ENCODE measurements around the gene BABAM2.
A peak's percentile ranks its signal among the peaks of the same experiment; 100 is the strongest.

BABAM2 gene

GRCh38 chr2:28291811-28292440 lies 401.4 kb downstream of the BABAM2 start:
- no peaks in the 10 kb centered on the region for H3K4me1 ChIP-seq

GRCh38 chr2:28292491-28292890 lies 402.0 kb downstream of the BABAM2 start:
- DNase-seq (ENCODE audit: low spot score in 2 of 2) = no peak
- no peaks in the 10 kb centered on the region for H3K27me3 ChIP-seq (ENCODE audit: low read depth)
- H3K9me3 ChIP-seq = no peaks in the 10 kb centered on the region
- in situ Hi-C loops (cut with MboI; ENCODE audit: low sequenced_read_pairs) = no loop called here
- no peaks in the 10 kb centered on the region for H3K36me3 ChIP-seq (replicated peaks)
- no peaks in the 10 kb centered on the region for H3K4me1 ChIP-seq
- no peak overlapping the region for H3K4me3 ChIP-seq

More at GRCh38 chr2:28291811-28292440, 401.4 kb downstream of the BABAM2 start:
- Histone ChIP-seq H3K9me3 (no peaks in the 10 kb centered on the region), H3K4me3 (no peak overlapping the region), H3K36me3 (replicated peaks) (no peaks in the 10 kb centered on the region), H3K27me3 (ENCODE audit: low read depth) (no peaks in the 10 kb centered on the region)
- no peak for DNase-seq (ENCODE audit: low spot score in 2 of 2)
- in situ Hi-C loops (cut with MboI; ENCODE audit: low sequenced_read_pairs) = no loop called here

GRCh38 chr2:28293416-28293815 lies 402.9 kb downstream of the BABAM2 start:
- DNase-seq (ENCODE audit: low spot score in 2 of 2) = no peak
- no peaks in the 10 kb centered on the region for H3K4me1 ChIP-seq
- H3K27me3 ChIP-seq (ENCODE audit: low read depth) = no peaks in the 10 kb centered on the region
- H3K36me3 ChIP-seq (replicated peaks) = no peaks in the 10 kb centered on the region
- in situ Hi-C loops (cut with MboI; ENCODE audit: low sequenced_read_pairs) = no loop called here
- H3K9me3 ChIP-seq = no peaks in the 10 kb centered on the region
- H3K4me3 ChIP-seq = no peak overlapping the region

- Histone ChIP-seq H3K36me3 (replicated peaks) (no peaks in the 10 kb centered on the region), H3K4me1 (no peaks in the 10 kb centered on the region), H3K4me3 (no peak overlapping the region), H3K9me3 (no peaks in the 10 kb centered on the region), H3K27me3 (ENCODE audit: low read depth) (no peaks in the 10 kb centered on the region)
- no peak for DNase-seq (ENCODE audit: low spot score in 2 of 2)
- in situ Hi-C loops (cut with MboI; ENCODE audit: low sequenced_read_pairs) = no loop called here
Observed at GRCh38 chr2:28294451-28294850, 403.9 kb downstream of the BABAM2 start.

- Histone ChIP-seq H3K4me3 (no peak overlapping the region), H3K36me3 (replicated peaks) (no peaks in the 10 kb centered on the region), H3K27me3 (ENCODE audit: low read depth) (no peaks in the 10 kb centered on the region), H3K9me3 (no peaks in the 10 kb centered on the region), H3K4me1 (no peaks in the 10 kb centered on the region)
- in situ Hi-C loops (cut with MboI; ENCODE audit: low sequenced_read_pairs) = no loop called here
- DNase-seq (ENCODE audit: low spot score in 2 of 2) = no peak
Observed at GRCh38 chr2:28296243-28296642, 405.7 kb downstream of the BABAM2 start.

GRCh38 chr2:28296904-28297303 lies 406.4 kb downstream of the BABAM2 start:
- no peaks in the 10 kb centered on the region for H3K9me3 ChIP-seq
- H3K4me3 ChIP-seq = no peak overlapping the region
- H3K4me1 ChIP-seq = no peaks in the 10 kb centered on the region
- no peak for DNase-seq (ENCODE audit: low spot score in 2 of 2)
- H3K27me3 ChIP-seq (ENCODE audit: low read depth) = no peaks in the 10 kb centered on the region
- in situ Hi-C loops (cut with MboI; ENCODE audit: low sequenced_read_pairs) = no loop called here
- H3K36me3 ChIP-seq (replicated peaks) = no peaks in the 10 kb centered on the region

GRCh38 chr2:28297531-28297930 lies 407.0 kb downstream of the BABAM2 start:
- H3K4me3 ChIP-seq = no peak overlapping the region
- no peaks in the 10 kb centered on the region for H3K36me3 ChIP-seq (replicated peaks)
- no peaks in the 10 kb centered on the region for H3K4me1 ChIP-seq
- H3K9me3 ChIP-seq = no peaks in the 10 kb centered on the region
- in situ Hi-C loops (cut with MboI; ENCODE audit: low sequenced_read_pairs) = no loop called here
- H3K27me3 ChIP-seq (ENCODE audit: low read depth) = no peaks in the 10 kb centered on the region
- DNase-seq (ENCODE audit: low spot score in 2 of 2) = no peak

GRCh38 chr2:28298406-28298805 lies 407.9 kb downstream of the BABAM2 start:
- DNase-seq (ENCODE audit: low spot score in 2 of 2) = no peak
- in situ Hi-C loops (cut with MboI; ENCODE audit: low sequenced_read_pairs) = no loop called here
- no peaks in the 10 kb centered on the region for H3K4me1 ChIP-seq
- no peaks in the 10 kb centered on the region for H3K36me3 ChIP-seq (replicated peaks)
- H3K27me3 ChIP-seq (ENCODE audit: low read depth) = no peaks in the 10 kb centered on the region
- no peaks in the 10 kb centered on the region for H3K9me3 ChIP-seq
- H3K4me3 ChIP-seq = no peak overlapping the region

- Histone ChIP-seq H3K4me3 (no peak overlapping the region), H3K27me3 (ENCODE audit: low read depth) (no peaks in the 10 kb centered on the region)
- in situ Hi-C loops (cut with MboI; ENCODE audit: low sequenced_read_pairs) = no loop called here
Observed at GRCh38 chr2:28300485-28301341, 410.2 kb downstream of the BABAM2 start.

GRCh38 chr2:28305202-28305601 lies 414.7 kb downstream of the BABAM2 start:
- in situ Hi-C loops (cut with MboI; ENCODE audit: low sequenced_read_pairs) = no loop called here
- H3K9me3 ChIP-seq = peaks cover 7% of the 10 kb centered on the region; the same call in 1 of the 2 replicates
- H3K27me3 ChIP-seq (ENCODE audit: low read depth) = no peaks in the 10 kb centered on the region
- H3K4me1 ChIP-seq = no peaks in the 10 kb centered on the region
- no peak for DNase-seq (ENCODE audit: low spot score in 2 of 2)
- no peaks in the 10 kb centered on the region for H3K36me3 ChIP-seq (replicated peaks)
- H3K4me3 ChIP-seq = no peak overlapping the region

More at GRCh38 chr2:28300485-28301341, 410.2 kb downstream of the BABAM2 start:
- Histone ChIP-seq H3K4me1 (no peaks in the 10 kb centered on the region), H3K9me3 (peaks cover 7% of the 10 kb centered on the region; the same call in 1 of the 2 replicates), H3K36me3 (replicated peaks) (no peaks in the 10 kb centered on the region)
- DNase-seq (ENCODE audit: low spot score in 2 of 2) = peak in 1 of 2 experiments; percentile 22

GRCh38 chr2:28310107-28310506 lies 419.6 kb downstream of the BABAM2 start:
- H3K36me3 ChIP-seq (replicated peaks) = no peaks in the 10 kb centered on the region
- no peaks in the 10 kb centered on the region for H3K27me3 ChIP-seq (ENCODE audit: low read depth)
- in situ Hi-C loops (cut with MboI; ENCODE audit: low sequenced_read_pairs) = no loop called here
- H3K9me3 ChIP-seq = peaks cover 2% of the 10 kb centered on the region; the same call in 1 of the 2 replicates
- no peak overlapping the region for H3K4me3 ChIP-seq
- no peak for DNase-seq (ENCODE audit: low spot score in 2 of 2)
- no peaks in the 10 kb centered on the region for H3K4me1 ChIP-seq

GRCh38 chr2:28311660-28312249 lies 421.2 kb downstream of the BABAM2 start:
- Histone ChIP-seq H3K27me3 (ENCODE audit: low read depth) (no peaks in the 10 kb centered on the region), H3K4me1 (no peaks in the 10 kb centered on the region), H3K36me3 (replicated peaks) (no peaks in the 10 kb centered on the region), H3K4me3 (no peak overlapping the region), H3K9me3 (no peaks in the 10 kb centered on the region)
- DNase-seq (ENCODE audit: low spot score in 2 of 2) = no peak
- in situ Hi-C loops (cut with MboI; ENCODE audit: low sequenced_read_pairs) = no loop called here

- DNase-seq (ENCODE audit: low spot score in 2 of 2) = no peak
- in situ Hi-C loops (cut with MboI; ENCODE audit: low sequenced_read_pairs) = no loop called here
- H3K4me3 ChIP-seq = no peak overlapping the region
Observed at GRCh38 chr2:28312307-28313219, 422.0 kb downstream of the BABAM2 start.

More at GRCh38 chr2:28312307-28313219, 422.0 kb downstream of the BABAM2 start:
- Histone ChIP-seq H3K27me3 (ENCODE audit: low read depth) (no peaks in the 10 kb centered on the region), H3K36me3 (replicated peaks) (no peaks in the 10 kb centered on the region), H3K4me1 (no peaks in the 10 kb centered on the region), H3K9me3 (no peaks in the 10 kb centered on the region)
